DOHH2 (cell line): ENCODE measurements around the gene EIF4ENIF1.
"Not testable (repeated sequence)": the region's sequence is repeated elsewhere in the genome, so short reads cannot be mapped to it uniquely, and the experiment has no call there.

Experiments
- H3F3A ChIP-seq: fragments of 200-600 bp; sonication (generic), shearing (Covaris generic); 2 replicates; pipeline ENCODE4 v1.6.0; 2016; ENCODE audit warnings: antibody characterized with exemption, mild to moderate bottlenecking; ENCODE audit not compliant: control insufficient read depth, insufficient read depth
- H3K27ac ChIP-seq: fragments of 200-600 bp; sonication (generic); 2 replicates; pipeline ENCODE4 v1.5.1; 2014; ENCODE audit warnings: low read depth, mild to moderate bottlenecking, low read length, moderate library complexity
- H3K27me3 ChIP-seq: fragments of 200-600 bp; sonication (generic); 2 replicates; pipeline ENCODE4 v1.6.1; 2014; ENCODE audit warnings: mild to moderate bottlenecking, low read length, mixed read lengths; ENCODE audit not compliant: control insufficient read depth
- H3K36me3 ChIP-seq: fragments of 200-600 bp; sonication (generic); 2 replicates; pipeline ENCODE4 v1.6.1; 2014; ENCODE audit warnings: mild to moderate bottlenecking, low read length, moderate library complexity, mixed read lengths; ENCODE audit not compliant: control insufficient read depth
- H3K4me1 ChIP-seq: fragments of 200-600 bp; sonication (generic); 2 replicates; pipeline ENCODE4 v1.6.1; 2014; ENCODE audit warnings: mild to moderate bottlenecking, low read length, mixed read lengths; ENCODE audit not compliant: control insufficient read depth
- H3K4me2 ChIP-seq: fragments of 200-600 bp; sonication (generic); 2 replicates; pipeline ENCODE4 v1.6.0; 2014; ENCODE audit warnings: mild to moderate bottlenecking, low read length, moderate library complexity
- H3K4me3 ChIP-seq: fragments of 200-600 bp; sonication (generic); 2 replicates; pipeline ENCODE4 v1.5.1; 2014; ENCODE audit warnings: mild to moderate bottlenecking, low read length, mixed read lengths
- H3K79me2 ChIP-seq: fragments of 200-600 bp; sonication (generic); 2 replicates; pipeline ENCODE4 v1.6.1; 2014; ENCODE audit warnings: mild to moderate bottlenecking, low read length, mixed read lengths; ENCODE audit not compliant: control insufficient read depth
- H3K9me2 ChIP-seq: fragments of 200-600 bp; sonication (generic); replicated peaks from 2 replicates; pipeline ENCODE4 v1.6.1; 2014; ENCODE audit warnings: mild to moderate bottlenecking, low read length, mixed read lengths; ENCODE audit not compliant: control insufficient read depth
- H3K9me3 ChIP-seq: fragments of 200-600 bp; sonication (generic); 2 replicates; pipeline ENCODE4 v1.6.1; 2014; ENCODE audit warnings: antibody characterized with exemption, low read length, mixed read lengths; ENCODE audit not compliant: control insufficient read depth, insufficient read depth
- H4K20me1 ChIP-seq: fragments of 200-600 bp; sonication (generic); 2 replicates; pipeline ENCODE4 v1.6.0; 2014; ENCODE audit warnings: low read depth, mild to moderate bottlenecking, antibody characterized with exemption, low read length, moderate library complexity; ENCODE audit not compliant: control insufficient read depth, insufficient read depth
- CTCF ChIP-seq: fragments of 200-600 bp; sonication (generic); IDR thresholded peaks from one replicate; pipeline ENCODE4 v1.5.1; 2014; ENCODE audit warnings: antibody characterized with exemption, mild to moderate bottlenecking, low read depth, low read length; ENCODE audit not compliant: poor library complexity, severe bottlenecking
- EZH2phosphoT487 ChIP-seq: fragments of 200-600 bp; sonication (generic); IDR thresholded peaks from 2 replicates; pipeline ENCODE4 v1.6.1; 2017; ENCODE audit warnings: borderline replicate concordance, mild to moderate bottlenecking, antibody characterized with exemption, low read length, moderate library complexity, mixed read lengths

The EIF4ENIF1 gene

DNA sequence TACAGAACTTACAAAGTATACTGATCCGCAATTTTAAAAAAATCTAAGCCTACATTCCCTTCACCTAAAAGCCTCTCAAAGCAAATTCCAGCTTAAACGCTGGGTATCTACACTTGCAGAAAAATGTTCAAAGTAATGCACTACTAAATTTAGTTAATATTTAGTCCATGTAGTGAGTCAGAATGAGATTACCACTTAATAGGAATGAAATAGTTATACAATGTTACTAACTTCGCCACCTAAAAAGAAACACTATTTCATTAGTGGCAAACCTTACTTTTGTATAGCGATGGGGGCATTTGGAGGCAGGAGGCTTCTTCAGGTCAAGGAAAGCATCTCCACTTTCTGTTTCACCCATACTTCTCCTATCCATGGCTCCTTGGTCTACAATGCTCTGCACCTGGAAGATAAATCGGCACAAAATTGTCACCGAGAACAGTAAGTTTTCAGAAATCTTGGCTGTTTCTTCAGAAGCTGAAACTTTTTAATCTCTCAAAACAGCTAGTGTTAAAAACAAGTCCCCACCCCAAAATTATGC lies 1.2 kb downstream of the EIF4ENIF1 start:
- Histone ChIP-seq H3K9me3 (no peaks in the 10 kb centered on the region), H3K27ac (peak overlapping the region; percentile 95), H3K4me2 (peak overlapping the region; percentile 99), H3K36me3 (peaks cover 70% of the 10 kb centered on the region), H3F3A (peaks cover 23% of the 10 kb centered on the region), H3K4me1 (peaks cover 28% of the 10 kb centered on the region), H3K9me2 (no peaks in the 10 kb centered on the region), H3K4me3 (peak overlapping the region; percentile 95), H3K27me3 (no peaks in the 10 kb centered on the region), H4K20me1 (no peaks in the 10 kb centered on the region), H3K79me2 (peaks cover 70% of the 10 kb centered on the region)
- TF ChIP-seq CTCF (no peak), EZH2phosphoT487 (no peak)

GRCh38 chr22:31486951-31487350 lies 2.7 kb downstream of the EIF4ENIF1 start:
- Histone ChIP-seq H3K9me3 (no peaks in the 10 kb centered on the region), H4K20me1 (no peaks in the 10 kb centered on the region), H3K4me1 (peaks cover 26% of the 10 kb centered on the region), H3K27ac (no peak overlapping the region), H3K4me3 (no peak overlapping the region), H3K27me3 (no peaks in the 10 kb centered on the region), H3F3A (peaks cover 18% of the 10 kb centered on the region), H3K79me2 (peaks cover 84% of the 10 kb centered on the region), H3K4me2 (no peak overlapping the region), H3K36me3 (peaks cover 82% of the 10 kb centered on the region), H3K9me2 (no peaks in the 10 kb centered on the region)
- TF ChIP-seq CTCF: no peak

DNA sequence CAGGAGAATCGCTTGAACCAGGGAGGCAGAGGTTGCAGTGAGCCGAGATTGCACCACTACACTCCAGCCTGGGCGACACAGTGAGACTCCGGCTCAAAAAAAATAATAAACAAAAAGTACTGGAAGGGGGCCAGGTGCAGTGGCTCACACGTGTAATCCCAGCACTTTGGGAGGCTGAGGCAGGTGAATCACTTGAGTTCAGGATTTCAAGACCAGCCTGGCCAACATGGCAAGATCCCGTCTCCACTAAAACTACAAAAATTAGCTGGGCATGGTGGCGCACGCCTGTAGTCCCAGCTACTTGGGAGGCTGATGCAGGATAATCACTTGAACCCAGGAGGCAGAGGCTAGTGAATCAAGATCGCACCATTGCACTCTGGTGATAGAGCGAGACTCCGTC lies 3.3 kb downstream of the EIF4ENIF1 start:
- not testable (repeated sequence) for H3K9me3 ChIP-seq, H3K27me3 ChIP-seq, H4K20me1 ChIP-seq, H3K4me3 ChIP-seq, H3K27ac ChIP-seq, H3K9me2 ChIP-seq, H3K4me2 ChIP-seq
- peaks cover 82% of the 10 kb centered on the region for H3K36me3 ChIP-seq
- peaks cover 84% of the 10 kb centered on the region for H3K79me2 ChIP-seq
- peaks cover 20% of the 10 kb centered on the region for H3K4me1 ChIP-seq
- peaks cover 17% of the 10 kb centered on the region for H3F3A ChIP-seq

DNA sequence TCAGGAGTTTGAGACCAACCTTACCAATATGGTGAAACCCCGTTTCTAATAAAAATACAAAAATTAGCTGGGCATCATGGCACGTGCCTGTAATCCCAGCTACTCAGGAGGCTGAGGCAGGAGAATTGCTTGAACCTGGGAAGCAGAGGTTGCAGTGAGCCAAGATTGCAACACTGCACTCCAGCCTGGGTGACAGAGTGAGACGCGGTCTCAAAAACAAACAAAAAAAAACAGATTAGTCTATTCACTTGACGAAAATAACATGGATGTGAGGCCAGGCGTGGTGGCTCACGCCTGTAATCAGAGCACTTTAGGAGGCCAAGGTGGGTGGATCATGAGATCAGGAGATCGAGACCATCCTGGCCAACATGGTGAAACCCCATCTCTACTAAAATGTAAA lies 7.2 kb downstream of the EIF4ENIF1 start:
- peaks cover 86% of the 10 kb centered on the region for H3K36me3 ChIP-seq
- H3K79me2 ChIP-seq: peaks cover 90% of the 10 kb centered on the region
- H4K20me1 ChIP-seq: not testable (repeated sequence)

More for the DNA sequence above, 7.2 kb downstream of the EIF4ENIF1 start:
- not testable (repeated sequence) for H3K27me3 ChIP-seq, H3F3A ChIP-seq, H3K9me3 ChIP-seq, H3K4me1 ChIP-seq, H3K27ac ChIP-seq, H3K4me2 ChIP-seq, H3K4me3 ChIP-seq, H3K9me2 ChIP-seq
